Keratinocyte (primary cell): ENCODE measurements around the gene SMIM24. TPM values are rescaled to one million over a fixed set of nuclear protein-coding genes. Genes with fewer than 3 reads are reported as not detected.

ENCODE experiments used
- DNase-seq: peaks from one replicate; pipeline ENCODE4 v3.0.0-alpha.2; 2011; ENCODE audit warnings: low read depth, missing footprints, low spot score
- FAIRE-seq: peaks from 2 replicates; lab custom pipeline; 2011; peaks lifted over from hg19 to GRCh38; lab: Jason Lieb, UNC
- H2AFZ ChIP-seq: 2 replicates; pipeline ENCODE4 v1.6.0; 2012; ENCODE audit warnings: low read length, control low read depth, inconsistent platforms; ENCODE audit not compliant: control insufficient read depth
- H3K27ac ChIP-seq: 2 replicates; pipeline ENCODE4 v1.5.1; 2011; ENCODE audit warnings: low read length; ENCODE audit not compliant: control insufficient read depth, insufficient read depth
- H3K27me3 ChIP-seq: 3 replicates; pipeline ENCODE4 v1.6.0; 2011; ENCODE audit warnings: low read length; ENCODE audit not compliant: control insufficient read depth, insufficient read depth; ENCODE audit errors: extremely low read depth
- H3K36me3 ChIP-seq, 2 experiments: 2 replicates in 1 of 2; 3 replicates in 1 of 2; pipeline ENCODE4 v1.5.1; 2011; ENCODE audit warnings: low read length in 2 of 2, mild to moderate bottlenecking in 1 of 2; ENCODE audit not compliant: control insufficient read depth in 2 of 2, insufficient read depth in 2 of 2; ENCODE audit errors: extremely low read depth in 1 of 2
- H3K4me1 ChIP-seq: 3 replicates; pipeline ENCODE4 v1.5.1; 2011; ENCODE audit warnings: low read length; ENCODE audit not compliant: control insufficient read depth, insufficient read depth; ENCODE audit errors: extremely low read depth
- H3K4me2 ChIP-seq: 3 replicates; pipeline ENCODE4 v1.6.0; 2011; ENCODE audit warnings: low read depth, low read length; ENCODE audit not compliant: control insufficient read depth, insufficient read depth; ENCODE audit errors: extremely low read depth
- H3K4me3 ChIP-seq, 3 experiments: fragments of 200-600 bp in 1 of 3; sonication (generic) in 1 of 3; 2 replicates in 2 of 3; 3 replicates in 1 of 3; pipeline ENCODE4 v1.5.1; 2011 to 2016; ENCODE audit warnings: low read length in 3 of 3, mild to moderate bottlenecking in 3 of 3, control low read depth in 2 of 3, inconsistent platforms in 1 of 3, low read depth in 1 of 3, mixed read lengths in 1 of 3, mixed run types in 1 of 3, moderate library complexity in 1 of 3; ENCODE audit not compliant: control insufficient read depth in 2 of 3, insufficient read depth in 2 of 3; ENCODE audit errors: extremely low read depth in 1 of 3
- H3K79me2 ChIP-seq: 2 replicates; pipeline ENCODE4 v1.6.0; 2012; ENCODE audit warnings: low read length; ENCODE audit not compliant: control insufficient read depth, insufficient read depth
- H3K9ac ChIP-seq: 3 replicates; pipeline ENCODE4 v1.6.0; 2011; ENCODE audit warnings: low read length; ENCODE audit not compliant: control insufficient read depth, insufficient read depth; ENCODE audit errors: extremely low read depth
- H3K9me1 ChIP-seq: 3 replicates; pipeline ENCODE4 v1.6.0; 2011; ENCODE audit warnings: low read length; ENCODE audit not compliant: control insufficient read depth, insufficient read depth; ENCODE audit errors: extremely low read depth
- H3K9me3 ChIP-seq: 2 replicates; pipeline ENCODE4 v1.5.1; 2012; ENCODE audit warnings: low read depth, low read length; ENCODE audit not compliant: control insufficient read depth
- H4K20me1 ChIP-seq: 3 replicates; pipeline ENCODE4 v1.6.0; 2011; ENCODE audit warnings: low read length; ENCODE audit not compliant: control insufficient read depth, insufficient read depth; ENCODE audit errors: extremely low read depth
- EZH2 ChIP-seq: IDR thresholded peaks from one replicate; pipeline ENCODE4 v1.6.1; 2012; ENCODE audit warnings: inconsistent platforms, mild to moderate bottlenecking, low read length, moderate library complexity
- dilution Hi-C: fragments of 300-500 bp; cut with MboI; formaldehyde crosslinking; loops from one replicate; pipeline ENCODE4 v1.7.0; 2020; ENCODE audit warnings: low sequenced_read_pairs; ENCODE audit not compliant: extremely low pct_ligation_motif_present
- polyA plus RNA-seq, 5 experiments: library from polyadenylated mRNA; depleted of rRNA in 3 of 5; stranded (reverse) in 3 of 5; stranded (forward) in 1 of 5; unstranded in 1 of 5; fragments of >200 nt; gene quantifications; 1 replicate in 1 of 5; 2 replicates in 3 of 5; 3 replicates in 1 of 5; pipeline versions ENCODE4 v1.2.1 to v1.2.3, GENCODE V29; 2011 to 2012; ENCODE audit warnings: missing spikeins in 2 of 5, low read depth in 1 of 5, low replicate concordance in 1 of 5
- TF ChIP-seq, protein P1 (sequence below), 3 experiments: IDR thresholded peaks in 1 of 3; conservative IDR thresholded peaks in 1 of 3; optimal IDR thresholded peaks in 1 of 3; 2 replicates in 2 of 3; 3 replicates in 1 of 3; pipeline versions ENCODE3 to v1.5.1; 2011; ENCODE audit warnings: low read length in 3 of 3, mild to moderate bottlenecking in 3 of 3, moderate library complexity in 2 of 3, control low read depth in 1 of 3, inconsistent platforms in 1 of 3; ENCODE audit not compliant: insufficient read depth in 2 of 3; ENCODE audit errors: extremely low read depth in 1 of 3

SMIM24 gene
- polyA plus RNA-seq, 1 donor (not counting 4 experiments of a cell fraction or from before 2014, with no cell fraction given) = not detected

DNA sequence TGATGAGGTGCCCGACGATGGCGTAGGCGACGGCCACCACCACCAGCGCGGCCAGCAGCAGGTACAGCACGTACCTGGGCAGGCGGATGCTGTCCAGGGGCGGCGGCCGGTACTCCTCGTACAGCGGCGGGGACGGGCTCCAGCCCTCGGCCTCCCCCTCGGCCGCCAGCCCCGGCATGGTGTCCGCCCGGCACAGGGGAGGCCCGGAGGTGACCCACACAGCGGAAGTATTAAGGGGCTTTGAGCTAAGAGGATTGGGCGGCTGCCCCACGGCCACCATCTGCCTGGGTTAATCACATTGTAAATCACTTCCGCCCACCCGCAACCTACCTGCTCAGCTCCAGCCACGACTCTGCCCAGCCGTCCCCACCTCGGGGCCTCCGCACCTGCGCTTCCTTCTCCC is 2.9 kb upstream of the SMIM24 start, which contains the start of gene SMIM44:
SMIM44 (minus strand) TSS at position 216 of the 403 bp plus-strand sequence; CDS start at position 178, 38 bp downstream.
- peaks cover 24% of the 10 kb centered on the region for H3K27me3 ChIP-seq
- no peaks in the 10 kb centered on the region for H3K9me1 ChIP-seq
- H3K9me3 ChIP-seq = no peaks in the 10 kb centered on the region
- TF ChIP-seq, protein P1, sequence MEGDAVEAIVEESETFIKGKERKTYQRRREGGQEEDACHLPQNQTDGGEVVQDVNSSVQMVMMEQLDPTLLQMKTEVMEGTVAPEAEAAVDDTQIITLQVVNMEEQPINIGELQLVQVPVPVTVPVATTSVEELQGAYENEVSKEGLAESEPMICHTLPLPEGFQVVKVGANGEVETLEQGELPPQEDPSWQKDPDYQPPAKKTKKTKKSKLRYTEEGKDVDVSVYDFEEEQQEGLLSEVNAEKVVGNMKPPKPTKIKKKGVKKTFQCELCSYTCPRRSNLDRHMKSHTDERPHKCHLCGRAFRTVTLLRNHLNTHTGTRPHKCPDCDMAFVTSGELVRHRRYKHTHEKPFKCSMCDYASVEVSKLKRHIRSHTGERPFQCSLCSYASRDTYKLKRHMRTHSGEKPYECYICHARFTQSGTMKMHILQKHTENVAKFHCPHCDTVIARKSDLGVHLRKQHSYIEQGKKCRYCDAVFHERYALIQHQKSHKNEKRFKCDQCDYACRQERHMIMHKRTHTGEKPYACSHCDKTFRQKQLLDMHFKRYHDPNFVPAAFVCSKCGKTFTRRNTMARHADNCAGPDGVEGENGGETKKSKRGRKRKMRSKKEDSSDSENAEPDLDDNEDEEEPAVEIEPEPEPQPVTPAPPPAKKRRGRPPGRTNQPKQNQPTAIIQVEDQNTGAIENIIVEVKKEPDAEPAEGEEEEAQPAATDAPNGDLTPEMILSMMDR (optimal IDR thresholded peaks at IDR 0.05 in 1 of 3, IDR thresholded peaks at IDR 0.05 in 1 of 3, conservative IDR thresholded peaks at IDR 0.05 in 1 of 3; ENCODE audit: extremely low read depth in 1 of 3, insufficient read depth in 2 of 3, low read length in 3 of 3) = no peak
- no peak for TF ChIP-seq EZH2
- H4K20me1 ChIP-seq = no peaks in the 10 kb centered on the region
- H3K36me3 ChIP-seq = peaks cover 0 to 3% of the 10 kb centered on the region in 2 experiments
- dilution Hi-C loops = no loop called here
- no peak within 1 kb of the TSS for H3K4me2 ChIP-seq
- no peaks in the 10 kb centered on the region for H3K4me1 ChIP-seq
- no peak within 1 kb of the TSS for H3K27ac ChIP-seq
- H3K79me2 ChIP-seq = no peaks in the 10 kb centered on the region
- H2AFZ ChIP-seq = no peak within 1 kb of the TSS
- FAIRE-seq (no peak), DNase-seq (no peak)
- H3K9ac ChIP-seq = no peak within 1 kb of the TSS
- no peak within 1 kb of the TSS for H3K4me3 ChIP-seq

DNA sequence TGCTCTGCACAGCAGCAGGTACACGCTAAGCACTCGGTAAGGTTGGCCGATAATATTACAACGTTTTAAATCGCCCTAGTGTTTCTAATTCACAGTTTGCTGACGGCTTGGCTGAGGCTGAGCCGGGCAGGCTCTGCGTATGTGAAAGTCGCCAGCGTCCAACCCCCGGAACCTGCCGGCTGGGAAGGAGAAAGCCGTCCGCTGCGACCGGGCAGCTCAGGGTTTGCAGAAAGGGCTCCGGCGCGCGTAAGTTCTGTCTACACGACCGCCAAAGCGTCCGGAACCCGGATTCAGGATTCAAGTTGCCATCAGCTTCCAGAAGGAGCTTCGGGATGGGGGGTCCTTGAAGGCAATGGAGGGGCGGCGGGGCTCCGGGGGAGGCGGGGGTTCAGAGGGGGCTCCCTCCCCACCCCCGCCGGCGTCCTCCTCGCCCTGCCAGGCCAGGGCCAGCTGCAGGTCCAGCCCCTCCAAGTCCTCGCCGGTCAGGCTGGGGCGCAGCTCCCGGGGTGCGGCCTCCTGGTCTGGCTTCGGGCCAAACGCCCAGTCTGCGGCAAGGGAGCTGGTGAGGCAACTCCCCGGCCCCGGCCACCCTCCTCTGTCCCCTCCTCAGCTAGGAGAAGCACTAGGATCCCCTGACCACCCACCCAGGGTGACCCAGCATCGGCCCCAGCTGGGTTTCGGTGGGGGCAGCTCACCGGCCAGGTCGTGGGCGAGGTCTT is 2.3 kb upstream of the SMIM24 start:
- Histone ChIP-seq H3K27ac (no peak overlapping the region), H3K27me3 (peaks cover 26% of the 10 kb centered on the region), H3K9ac (no peak overlapping the region), H3K36me3 (peaks cover 0 to 2% of the 10 kb centered on the region in 2 experiments), H2AFZ (no peak overlapping the region), H3K4me1 (no peaks in the 10 kb centered on the region), H4K20me1 (peaks cover 3% of the 10 kb centered on the region), H3K9me1 (no peaks in the 10 kb centered on the region), H3K9me3 (no peaks in the 10 kb centered on the region), H3K79me2 (no peaks in the 10 kb centered on the region), H3K4me3 (no peak overlapping the region), H3K4me2 (no peak overlapping the region)
- TF ChIP-seq, protein P1 (optimal IDR thresholded peaks at IDR 0.05 in 1 of 3, IDR thresholded peaks at IDR 0.05 in 1 of 3, conservative IDR thresholded peaks at IDR 0.05 in 1 of 3; ENCODE audit: extremely low read depth in 1 of 3, insufficient read depth in 2 of 3, low read length in 3 of 3) = no peak
- no peak for TF ChIP-seq EZH2
- DNase-seq (no peak), FAIRE-seq (no peak)
- dilution Hi-C loops = no loop called here
